B cell (primary cell): ENCODE data around the gene ITPR3. TPM values are rescaled to one million over a fixed set of nuclear protein-coding genes. Genes with fewer than 3 reads are reported as not detected.

Experiments
- ATAC-seq: fragments of 200-7000 bp; cut with Tn5 transposase; one replicate; pipeline ENCODE4 v1.10.0; 2021; ENCODE audit warnings: low read depth, mild to moderate bottlenecking, moderate number of reproducible peaks, moderate library complexity
- CTCF ChIA-PET: fragments of 350-600 bp; sonication (Branson Sonifier 250); formaldehyde crosslinking; loops from one replicate; lab custom pipeline; 2021; ENCODE audit warnings: antibody characterized with exemption, inconsistent platforms; lab: Charles Lee
- POLR2A ChIA-PET: fragments of 350-600 bp; sonication (Branson Sonifier 250); formaldehyde crosslinking; loops from one replicate; lab custom pipeline; 2021; ENCODE audit warnings: antibody characterized with exemption; lab: Charles Lee
- DNase-seq: peaks from one replicate; pipeline ENCODE4 v3.0.0; 2013
- H2AFZ ChIP-seq: 2 replicates; pipeline ENCODE4 v1.6.1; 2012; ENCODE audit warnings: mild to moderate bottlenecking, low read depth, low read length; ENCODE audit not compliant: insufficient read depth, poor library complexity, severe bottlenecking
- H3K27ac ChIP-seq, 2 donors: 1 replicate in 1 of 2; 2 replicates in 1 of 2; pipeline ENCODE4 v1.5.1; 2012 to 2013; ENCODE audit warnings: low read length in 2 of 2, mild to moderate bottlenecking in 2 of 2, moderate library complexity in 1 of 2
- H3K27me3 ChIP-seq, 4 experiments: fragments of 200-600 bp in 1 of 4; sonication (generic) in 1 of 4; replicated peaks in 1 of 4; 1 replicate in 2 of 4; 2 replicates in 2 of 4; pipeline versions ENCODE4 v1.6.1 to v1.7.0; 2013 to 2016; ENCODE audit warnings: low read length in 3 of 4, mild to moderate bottlenecking in 2 of 4, mixed read lengths in 1 of 4, moderate library complexity in 1 of 4; ENCODE audit not compliant: insufficient read depth in 4 of 4, control insufficient read depth in 3 of 4; ENCODE audit errors: control extremely low read depth in 1 of 4
- H3K36me3 ChIP-seq, 2 experiments: replicated peaks in 1 of 2; 1 replicate in 1 of 2; 2 replicates in 1 of 2; pipeline versions ENCODE4 v1.6.1 to v1.7.1; 2013; ENCODE audit warnings: low read length in 1 of 2; ENCODE audit not compliant: insufficient read depth in 2 of 2, control insufficient read depth in 1 of 2; ENCODE audit errors: control extremely low read depth in 1 of 2, extremely low read depth in 1 of 2
- H3K4me1 ChIP-seq, 2 donors: fragments of 200-600 bp in 1 of 2; sonication (generic) in 1 of 2; 1 replicate in 1 of 2; 2 replicates in 1 of 2; pipeline versions ENCODE4 v1.5.1 to v1.6.1; 2013 to 2017; ENCODE audit warnings: low read length in 2 of 2; ENCODE audit not compliant: control insufficient read depth in 2 of 2, insufficient read depth in 2 of 2
- H3K4me2 ChIP-seq: replicated peaks from 2 replicates; pipeline ENCODE3; 2012; ENCODE audit warnings: mild to moderate bottlenecking, low read depth, low read length; ENCODE audit not compliant: poor library complexity, severe bottlenecking
- H3K4me3 ChIP-seq, 5 experiments: fragments of 200-600 bp in 1 of 5; sonication (generic) in 1 of 5; 1 replicate in 3 of 5; 2 replicates in 2 of 5; pipeline versions ENCODE4 v1.5.1 to v1.7.0; 2011 to 2016; ENCODE audit warnings: low read length in 4 of 5, mild to moderate bottlenecking in 4 of 5, low read depth in 2 of 5, control low read depth in 1 of 5, moderate library complexity in 1 of 5; ENCODE audit not compliant: insufficient read depth in 1 of 5; ENCODE audit errors: control extremely low read depth in 1 of 5, extremely low read depth in 1 of 5
- H3K79me2 ChIP-seq: fragments of 200-600 bp; sonication (generic); one replicate; pipeline ENCODE4 v1.6.0; 2016; ENCODE audit warnings: low read length; ENCODE audit not compliant: control insufficient read depth, insufficient read depth
- H3K9ac ChIP-seq: fragments of 200-600 bp; sonication (generic); 2 replicates; pipeline ENCODE4 v1.6.1; 2017; ENCODE audit warnings: mild to moderate bottlenecking, low read length, moderate library complexity
- H3K9me3 ChIP-seq, 3 donors: one replicate each; pipeline versions ENCODE4 v1.6.1 to v1.7.1; 2013; ENCODE audit warnings: low read length in 2 of 3; ENCODE audit not compliant: control insufficient read depth in 2 of 3, insufficient read depth in 1 of 3; ENCODE audit errors: control extremely low read depth in 1 of 3
- H4K20me1 ChIP-seq: 2 replicates; pipeline ENCODE4 v1.6.0; 2012; ENCODE audit warnings: mild to moderate bottlenecking, low read length; ENCODE audit not compliant: insufficient read depth, control insufficient read depth, poor library complexity, severe bottlenecking
- H3K27ac Mint-ChIP-seq: one replicate; pipeline ENCODE4 v1.8.0; 2021; ENCODE audit warnings: mixed read lengths
- H3K27me3 Mint-ChIP-seq: one replicate; pipeline ENCODE4 v1.8.0; 2021; ENCODE audit warnings: mixed read lengths
- H3K4me1 Mint-ChIP-seq: one replicate; pipeline ENCODE4 v1.8.0; 2021; ENCODE audit warnings: mixed read lengths
- H3K4me3 Mint-ChIP-seq: one replicate; pipeline ENCODE4 v1.8.0; 2021; ENCODE audit warnings: mixed read lengths
- H3K9me3 Mint-ChIP-seq: one replicate; pipeline ENCODE4 v1.8.0; 2022; ENCODE audit warnings: mixed read lengths; ENCODE audit not compliant: insufficient read depth
- EZH2 ChIP-seq: IDR thresholded peaks from 2 replicates; pipeline ENCODE4 v1.6.1; 2012; ENCODE audit warnings: borderline replicate concordance, low read depth, mild to moderate bottlenecking, moderate library complexity, low read length; ENCODE audit not compliant: insufficient read depth, poor library complexity, severe bottlenecking
- WGBS: methylation state at CpG from one replicate; pipeline ENCODE4 v1.1.5; 2013; ENCODE audit warnings: missing lambda C conversion rate; ENCODE audit not compliant: insufficient coverage; 5-methylcytosine and 5-hydroxymethylcytosine counted together
- intact Hi-C: fragments of 100-400 bp; cut with micrococcal nuclease; formaldehyde crosslinking; loops from one replicate; pipeline ENCODE4 v1.10.0; 2022
- polyA plus RNA-seq: library from polyadenylated mRNA; depleted of rRNA; stranded (reverse); fragments of >200 nt; gene quantifications from 2 replicates; pipeline ENCODE4 v1.2.3, GENCODE V29; 2012
- total RNA-seq, 2 donors: library from RNA; stranded (reverse); fragments of 120-200 nt in 1 of 2; gene quantifications; 1 replicate in 1 of 2; 2 replicates in 1 of 2; pipeline versions ENCODE4 v1.2.3 to v1.2.4, GENCODE V29; 2013 to 2022
- TF ChIP-seq, protein P1 (sequence below): fragments of 200-600 bp; IDR thresholded peaks from one replicate; pipeline ENCODE4 v1.8.0; 2022; ENCODE audit warnings: antibody characterized with exemption, mild to moderate bottlenecking

The ITPR3 gene
- total and polyA plus RNA-seq, 2 donors (not counting 1 experiment from before 2014, with no cell fraction given) = 61.9 to 67.6 TPM

DNA sequence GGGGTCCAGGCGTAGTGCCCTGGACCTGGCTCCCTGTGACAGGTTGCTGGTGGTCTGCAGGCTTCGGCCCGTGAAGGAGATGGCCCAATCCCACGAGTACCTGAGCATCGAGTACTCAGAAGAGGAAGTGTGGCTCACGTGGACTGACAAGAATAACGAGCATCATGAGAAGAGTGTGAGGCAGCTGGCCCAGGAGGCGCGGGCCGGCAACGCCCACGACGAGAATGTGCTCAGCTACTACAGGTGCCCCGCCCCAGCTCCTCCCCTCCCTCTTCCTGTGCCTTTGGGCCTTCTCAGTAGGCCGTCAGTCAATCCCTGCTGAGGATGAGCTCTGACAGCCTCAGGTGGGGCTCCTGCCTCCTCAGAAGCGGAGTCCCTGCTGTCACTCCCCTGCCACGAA is 47.8 kb downstream of the ITPR3 start:
- H3K4me3 Mint-ChIP-seq = no peak overlapping the region
- H3K4me1 Mint-ChIP-seq = peaks cover 13% of the 10 kb centered on the region
- peaks cover 0 to 16% of the 10 kb centered on the region in 2 donors for H3K4me1 ChIP-seq
- ChIA-PET POLR2A (interaction anchor here (0.6 kb wide), 1 partner anchor 9 kb away, joined by 3 read pairs; no protein-coding TSS in a partner anchor), CTCF (interaction anchor here (0.7 to 2.6 kb wide), 6 partner anchors 26 to 88 kb away, joined by 3 to 18 read pairs (median 3); no protein-coding TSS in a partner anchor)
- no peak overlapping the region for H2AFZ ChIP-seq
- WGBS = 79% methylated on average over 17 of the region's 17 CpGs
- peak overlapping the region; percentile 89 for H3K27ac Mint-ChIP-seq
- H3K9me3 Mint-ChIP-seq = no peaks in the 10 kb centered on the region
- DNase-seq = peak; percentile 76
- peaks cover 0 to 76% of the 10 kb centered on the region in 2 experiments for H3K36me3 ChIP-seq
- peaks cover 0 to 3% (median 0%) of the 10 kb centered on the region in 3 donors for H3K9me3 ChIP-seq
- no peak overlapping the region for H3K4me3 ChIP-seq
- H3K9ac ChIP-seq = no peak overlapping the region
- intact Hi-C loops = no loop called here
- no peak overlapping the region for H3K4me2 ChIP-seq
- no peaks in the 10 kb centered on the region for H4K20me1 ChIP-seq
- H3K79me2 ChIP-seq = no peaks in the 10 kb centered on the region
- peak; percentile 91 for ATAC-seq
- TF ChIP-seq, protein P1, sequence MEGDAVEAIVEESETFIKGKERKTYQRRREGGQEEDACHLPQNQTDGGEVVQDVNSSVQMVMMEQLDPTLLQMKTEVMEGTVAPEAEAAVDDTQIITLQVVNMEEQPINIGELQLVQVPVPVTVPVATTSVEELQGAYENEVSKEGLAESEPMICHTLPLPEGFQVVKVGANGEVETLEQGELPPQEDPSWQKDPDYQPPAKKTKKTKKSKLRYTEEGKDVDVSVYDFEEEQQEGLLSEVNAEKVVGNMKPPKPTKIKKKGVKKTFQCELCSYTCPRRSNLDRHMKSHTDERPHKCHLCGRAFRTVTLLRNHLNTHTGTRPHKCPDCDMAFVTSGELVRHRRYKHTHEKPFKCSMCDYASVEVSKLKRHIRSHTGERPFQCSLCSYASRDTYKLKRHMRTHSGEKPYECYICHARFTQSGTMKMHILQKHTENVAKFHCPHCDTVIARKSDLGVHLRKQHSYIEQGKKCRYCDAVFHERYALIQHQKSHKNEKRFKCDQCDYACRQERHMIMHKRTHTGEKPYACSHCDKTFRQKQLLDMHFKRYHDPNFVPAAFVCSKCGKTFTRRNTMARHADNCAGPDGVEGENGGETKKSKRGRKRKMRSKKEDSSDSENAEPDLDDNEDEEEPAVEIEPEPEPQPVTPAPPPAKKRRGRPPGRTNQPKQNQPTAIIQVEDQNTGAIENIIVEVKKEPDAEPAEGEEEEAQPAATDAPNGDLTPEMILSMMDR = no peak
- no peak for TF ChIP-seq EZH2
- H3K27ac ChIP-seq = peak overlapping the region; percentile 37 to 53
- no peaks in the 10 kb centered on the region for H3K27me3 ChIP-seq
- H3K27me3 Mint-ChIP-seq = no peaks in the 10 kb centered on the region

GRCh38 chr6:33670086-33670660 is 49.1 kb downstream of the ITPR3 start:
- Histone ChIP-seq H4K20me1 (no peaks in the 10 kb centered on the region), H3K4me3 (no peak overlapping the region), H3K9me3 (peaks cover 0 to 3% (median 0%) of the 10 kb centered on the region in 3 donors), H3K27ac (no peak overlapping the region), H3K27me3 (no peaks in the 10 kb centered on the region), H3K9ac (no peak overlapping the region), H3K36me3 (peaks cover 0 to 85% of the 10 kb centered on the region in 2 experiments), H2AFZ (no peak overlapping the region), H3K4me2 (no peak overlapping the region), H3K79me2 (no peaks in the 10 kb centered on the region), H3K4me1 (peaks cover 0 to 16% of the 10 kb centered on the region in 2 donors)
- TF ChIP-seq EZH2 = no peak
- TF ChIP-seq, protein P1 = no peak
- POLR2A ChIA-PET = no interaction called here
- no peak for ATAC-seq
- Mint-ChIP-seq H3K27ac (no peak overlapping the region), H3K4me1 (peaks cover 13% of the 10 kb centered on the region), H3K4me3 (no peak overlapping the region), H3K27me3 (no peaks in the 10 kb centered on the region), H3K9me3 (no peaks in the 10 kb centered on the region)
- CTCF ChIA-PET = interaction anchor here (1.1 to 1.7 kb wide), 3 partner anchors 30 to 86 kb away, joined by 3 to 5 read pairs (median 4); no protein-coding TSS in a partner anchor
- WGBS = 98% methylated on average over 18 of the region's 21 CpGs
- no peak for DNase-seq
- intact Hi-C loops = no loop called here
